MM.1S (cell line): ENCODE data around the gene SBF1.

ENCODE experiments used
- DNase-seq: peaks from one replicate; pipeline ENCODE4 v3.0.0-alpha.2; 2015
- H2AFZ ChIP-seq: fragments of 300-600 bp; sonication (generic); 2 replicates; pipeline ENCODE4 v1.6.0; 2016; ENCODE audit warnings: antibody characterized with exemption, low read length
- H3F3A ChIP-seq: fragments of 300-600 bp; sonication (generic); 2 replicates; pipeline ENCODE4 v1.6.1; 2016; ENCODE audit warnings: mild to moderate bottlenecking, antibody characterized with exemption, low read length, moderate library complexity, mixed read lengths; ENCODE audit not compliant: insufficient read depth
- H3K27ac ChIP-seq: fragments of 300-600 bp; sonication (generic); 2 replicates; pipeline ENCODE4 v1.5.1; 2016; ENCODE audit warnings: mild to moderate bottlenecking, low read length
- H3K27me3 ChIP-seq: fragments of 300-600 bp; sonication (generic); replicated peaks from 2 replicates; pipeline ENCODE4 v1.6.0; 2016; ENCODE audit warnings: low read length; ENCODE audit not compliant: insufficient read depth
- H3K36me3 ChIP-seq: fragments of 300-600 bp; sonication (generic); replicated peaks from 2 replicates; pipeline ENCODE4 v1.6.1; 2016; ENCODE audit warnings: mild to moderate bottlenecking, low read length, mixed read lengths; ENCODE audit not compliant: insufficient read depth
- H3K4me1 ChIP-seq: fragments of 300-600 bp; sonication (generic); 2 replicates; pipeline ENCODE4 v1.6.1; 2016; ENCODE audit warnings: low read length, mixed read lengths
- H3K4me2 ChIP-seq: fragments of 300-600 bp; sonication (generic); 2 replicates; pipeline ENCODE4 v1.6.0; 2016; ENCODE audit warnings: low read depth, low read length
- H3K4me3 ChIP-seq: fragments of 300-600 bp; sonication (generic); 2 replicates; pipeline ENCODE4 v1.5.1; 2016; ENCODE audit warnings: low read length, mixed read lengths
- H3K79me2 ChIP-seq: fragments of 300-600 bp; sonication (generic); 2 replicates; pipeline ENCODE4 v1.6.1; 2016; ENCODE audit warnings: mixed run types, low read length, mixed read lengths
- H3K9ac ChIP-seq: fragments of 300-600 bp; sonication (generic); 2 replicates; pipeline ENCODE4 v1.6.1; 2016; ENCODE audit warnings: low read length, mixed read lengths
- H3K9me2 ChIP-seq: fragments of 300-600 bp; sonication (generic); replicated peaks from 2 replicates; pipeline ENCODE4 v1.6.1; 2016; ENCODE audit warnings: mild to moderate bottlenecking, low read length, mixed read lengths; ENCODE audit not compliant: insufficient read depth
- H3K9me3 ChIP-seq: fragments of 300-600 bp; sonication (generic); replicated peaks from 2 replicates; pipeline ENCODE4 v1.6.1; 2016; ENCODE audit warnings: mild to moderate bottlenecking, low read length, mixed read lengths; ENCODE audit not compliant: insufficient read depth
- H4K20me1 ChIP-seq: fragments of 300-600 bp; sonication (generic); 2 replicates; pipeline ENCODE4 v1.6.1; 2016; ENCODE audit warnings: mild to moderate bottlenecking, low read length, moderate library complexity, mixed read lengths; ENCODE audit not compliant: insufficient read depth
- EZH2 ChIP-seq: fragments of 300-600 bp; sonication (generic); optimal IDR thresholded peaks from 2 replicates; pipeline ENCODE3; 2017; ENCODE audit warnings: low read depth, mild to moderate bottlenecking, antibody characterized with exemption, low read length, mixed read lengths
- EZH2phosphoT487 ChIP-seq: fragments of 300-600 bp; sonication (generic); IDR thresholded peaks from 2 replicates; pipeline ENCODE4 v1.6.1; 2018; ENCODE audit warnings: antibody characterized with exemption, low read length
- TF ChIP-seq, protein P1 (sequence below): fragments of 300-600 bp; sonication (generic); IDR thresholded peaks from 2 replicates; pipeline ENCODE4 v1.5.1; 2016; ENCODE audit warnings: antibody characterized with exemption, low read length, mixed read lengths

The SBF1 gene

DNA sequence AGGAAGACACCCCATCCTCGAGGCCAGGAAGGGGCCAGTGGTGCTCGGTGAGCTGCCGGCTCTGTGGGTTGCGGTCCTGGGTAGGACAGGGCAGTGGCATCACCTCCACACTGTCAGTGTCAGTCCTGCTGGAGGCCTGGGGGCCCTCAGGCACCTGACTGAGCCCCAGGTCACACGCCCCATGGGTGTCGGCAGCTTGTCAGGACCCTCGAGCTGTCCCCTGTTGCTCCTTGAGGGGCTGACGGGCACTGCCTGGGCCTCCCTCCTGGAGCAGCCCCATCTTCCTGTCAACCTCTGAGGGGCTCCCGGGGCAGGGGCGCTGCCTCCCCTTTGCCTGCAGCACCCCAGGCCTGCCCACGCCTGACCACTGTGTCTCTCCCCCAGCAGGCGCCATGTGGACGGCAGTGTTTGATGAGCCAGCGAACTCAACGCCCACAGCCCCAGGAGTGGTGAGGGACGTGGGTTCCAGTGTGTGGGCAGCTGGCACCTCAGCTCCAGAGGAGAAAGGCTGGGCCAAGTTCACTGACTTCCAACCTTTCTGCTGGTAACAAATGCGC, 35.4 kb downstream of the SBF1 start:
- Histone ChIP-seq H4K20me1 (no peaks in the 10 kb centered on the region), H3K4me2 (no peak overlapping the region)

DNA sequence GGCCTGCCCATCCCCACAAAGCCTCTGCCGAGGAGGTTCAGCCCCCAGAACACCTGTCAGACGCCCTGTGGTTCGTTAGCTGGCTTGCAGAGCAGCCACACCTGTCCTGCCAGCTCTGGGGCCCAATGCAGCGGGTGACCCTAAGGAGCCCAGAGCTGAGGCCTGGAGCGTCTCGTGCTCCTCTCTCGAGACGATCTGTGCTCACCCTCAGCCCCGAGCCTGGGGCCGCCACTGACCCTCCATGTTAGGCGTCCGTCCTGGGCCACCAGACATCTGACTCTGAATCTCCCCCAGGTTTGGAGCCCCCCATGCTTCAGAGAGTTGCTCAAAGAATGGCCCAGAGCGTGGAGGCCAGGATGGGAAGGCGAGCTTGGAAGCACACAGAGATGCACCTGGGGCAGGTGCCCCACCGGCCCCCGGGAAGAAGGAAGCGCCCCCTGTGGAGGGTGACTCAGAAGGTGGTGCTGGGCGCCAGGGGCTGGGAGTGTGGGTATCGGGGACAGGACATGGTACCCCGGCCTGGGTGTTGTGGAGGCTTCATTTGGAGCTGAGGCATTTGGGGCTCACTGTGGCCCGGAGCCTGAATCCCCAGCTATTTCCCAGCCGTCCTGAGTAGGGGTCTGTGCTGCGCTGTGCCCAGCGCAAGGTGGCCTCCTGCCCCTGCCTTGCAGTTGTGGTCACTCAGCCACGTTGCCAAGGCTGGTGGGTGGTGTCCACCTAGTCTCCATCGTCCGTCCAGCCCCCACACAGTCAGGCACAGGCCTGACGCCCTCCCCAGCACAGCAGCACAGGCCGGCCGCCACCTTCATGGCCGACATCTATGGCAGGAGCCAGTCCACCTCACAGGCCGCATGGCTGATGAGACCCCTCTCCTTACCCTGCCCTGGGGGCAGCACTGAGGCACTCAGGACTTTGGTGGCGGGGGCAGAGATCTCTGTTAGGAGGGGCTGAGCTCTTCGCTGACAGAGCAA, 36.2 kb downstream of the SBF1 start:
- Histone ChIP-seq H3K9me3 (no peaks in the 10 kb centered on the region), H3K27me3 (no peaks in the 10 kb centered on the region), H3K9ac (no peak overlapping the region), H3F3A (no peaks in the 10 kb centered on the region), H3K4me3 (no peak overlapping the region), H3K36me3 (no peaks in the 10 kb centered on the region), H3K27ac (no peak overlapping the region), H2AFZ (no peak overlapping the region), H3K4me2 (no peak overlapping the region), H4K20me1 (no peaks in the 10 kb centered on the region), H3K4me1 (no peaks in the 10 kb centered on the region), H3K9me2 (no peaks in the 10 kb centered on the region), H3K79me2 (no peaks in the 10 kb centered on the region)
- no peak for DNase-seq
- no peak for TF ChIP-seq EZH2phosphoT487
- TF ChIP-seq, protein P1, sequence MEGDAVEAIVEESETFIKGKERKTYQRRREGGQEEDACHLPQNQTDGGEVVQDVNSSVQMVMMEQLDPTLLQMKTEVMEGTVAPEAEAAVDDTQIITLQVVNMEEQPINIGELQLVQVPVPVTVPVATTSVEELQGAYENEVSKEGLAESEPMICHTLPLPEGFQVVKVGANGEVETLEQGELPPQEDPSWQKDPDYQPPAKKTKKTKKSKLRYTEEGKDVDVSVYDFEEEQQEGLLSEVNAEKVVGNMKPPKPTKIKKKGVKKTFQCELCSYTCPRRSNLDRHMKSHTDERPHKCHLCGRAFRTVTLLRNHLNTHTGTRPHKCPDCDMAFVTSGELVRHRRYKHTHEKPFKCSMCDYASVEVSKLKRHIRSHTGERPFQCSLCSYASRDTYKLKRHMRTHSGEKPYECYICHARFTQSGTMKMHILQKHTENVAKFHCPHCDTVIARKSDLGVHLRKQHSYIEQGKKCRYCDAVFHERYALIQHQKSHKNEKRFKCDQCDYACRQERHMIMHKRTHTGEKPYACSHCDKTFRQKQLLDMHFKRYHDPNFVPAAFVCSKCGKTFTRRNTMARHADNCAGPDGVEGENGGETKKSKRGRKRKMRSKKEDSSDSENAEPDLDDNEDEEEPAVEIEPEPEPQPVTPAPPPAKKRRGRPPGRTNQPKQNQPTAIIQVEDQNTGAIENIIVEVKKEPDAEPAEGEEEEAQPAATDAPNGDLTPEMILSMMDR = no peak
- TF ChIP-seq EZH2 = no peak

More for the DNA sequence above, 35.4 kb downstream of the SBF1 start:
- Histone ChIP-seq H3K9ac (no peak overlapping the region), H3K36me3 (no peaks in the 10 kb centered on the region), H3K27me3 (no peaks in the 10 kb centered on the region), H2AFZ (no peak overlapping the region), H3K79me2 (no peaks in the 10 kb centered on the region), H3K4me1 (no peaks in the 10 kb centered on the region), H3K9me3 (no peaks in the 10 kb centered on the region), H3K9me2 (no peaks in the 10 kb centered on the region), H3K4me3 (no peak overlapping the region), H3K27ac (no peak overlapping the region), H3F3A (no peaks in the 10 kb centered on the region)
- TF ChIP-seq EZH2phosphoT487 = no peak
- no peak for TF ChIP-seq EZH2
- TF ChIP-seq, protein P1 = no peak
- no peak for DNase-seq

- TF ChIP-seq, protein P1 = no peak
- TF ChIP-seq EZH2 (no peak), EZH2phosphoT487 (no peak)
- H3K27ac ChIP-seq = no peak overlapping the region
- H3K9me3 ChIP-seq = no peaks in the 10 kb centered on the region
- no peaks in the 10 kb centered on the region for H3K4me1 ChIP-seq
- no peaks in the 10 kb centered on the region for H3K9me2 ChIP-seq
- no peaks in the 10 kb centered on the region for H4K20me1 ChIP-seq
- H3K4me2 ChIP-seq = no peak overlapping the region
- H3F3A ChIP-seq = no peaks in the 10 kb centered on the region
- no peak overlapping the region for H3K9ac ChIP-seq
- no peaks in the 10 kb centered on the region for H3K27me3 ChIP-seq
- no peak overlapping the region for H3K4me3 ChIP-seq
- DNase-seq = no peak
- no peaks in the 10 kb centered on the region for H3K36me3 ChIP-seq
- no peaks in the 10 kb centered on the region for H3K79me2 ChIP-seq
- H2AFZ ChIP-seq = no peak overlapping the region
Observed at GRCh38 chr22:50437511-50438304, 37.1 kb downstream of the SBF1 start.
